Liver (tissue), 9 donors: Measurements from ENCODE around the gene RASAL1. TPM values are rescaled to one million over a fixed set of nuclear protein-coding genes. Genes with fewer than 3 reads are reported as not detected.

Source experiments
- DNase-seq: peaks from one replicate; pipeline ENCODE4 v3.0.0-alpha.2; 2017; ENCODE audit warnings: low spot score
- H3K27ac ChIP-seq, 2 donors: one replicate each; pipeline ENCODE4 v1.7.0; 2013; ENCODE audit warnings: inconsistent platforms in 2 of 2, low read length in 2 of 2, control low read depth in 1 of 2, low read depth in 1 of 2, mild to moderate bottlenecking in 1 of 2
- H3K27me3 ChIP-seq, 4 donors: one replicate each; pipeline versions ENCODE4 v1.6.1 to v1.7.0; 2013; ENCODE audit warnings: low read length in 3 of 4, inconsistent platforms in 1 of 4, mild to moderate bottlenecking in 1 of 4, moderate library complexity in 1 of 4; ENCODE audit not compliant: control insufficient read depth in 4 of 4, insufficient read depth in 4 of 4
- H3K36me3 ChIP-seq, 4 donors: one replicate each; pipeline versions ENCODE4 v1.6.1 to v1.7.0; 2013; ENCODE audit warnings: low read length in 3 of 4, mild to moderate bottlenecking in 3 of 4, low read depth in 1 of 4, moderate library complexity in 1 of 4; ENCODE audit not compliant: control insufficient read depth in 4 of 4, insufficient read depth in 3 of 4
- H3K4me1 ChIP-seq, 4 donors: one replicate each; pipeline versions ENCODE4 v1.6.1 to v1.7.0; 2013; ENCODE audit warnings: low read length in 3 of 4, mild to moderate bottlenecking in 3 of 4, moderate library complexity in 1 of 4; ENCODE audit not compliant: control insufficient read depth in 4 of 4, insufficient read depth in 4 of 4
- H3K4me3 ChIP-seq, 3 donors: one replicate each; pipeline versions ENCODE4 v1.6.1 to v1.7.0; 2013; ENCODE audit warnings: low read length in 3 of 3, control low read depth in 1 of 3, low read depth in 1 of 3, mild to moderate bottlenecking in 1 of 3
- H3K9ac ChIP-seq, 2 donors: one replicate each; pipeline ENCODE4 v1.7.0; 2013; ENCODE audit warnings: low read length in 2 of 2, mild to moderate bottlenecking in 2 of 2, moderate library complexity in 2 of 2, control low read depth in 1 of 2, low read depth in 1 of 2
- H3K9me3 ChIP-seq, 4 donors: one replicate each; pipeline versions ENCODE4 v1.6.1 to v1.7.0; 2013; ENCODE audit warnings: low read length in 3 of 4; ENCODE audit not compliant: control insufficient read depth in 4 of 4
- ATF3 ChIP-seq: IDR thresholded peaks from 2 replicates; pipeline ENCODE4 v1.6.1; 2016; ENCODE audit warnings: antibody characterized with exemption
- CTCF ChIP-seq: fragments of 150-350 bp; IDR thresholded peaks from 2 replicates; pipeline ENCODE4 v1.5.1; 2017; ENCODE audit warnings: improper control_type of control experiment, low read depth, low read length; ENCODE audit not compliant: missing input control
- EGR1 ChIP-seq, 2 donors: IDR thresholded peaks; 2 replicates each; pipeline ENCODE4 v1.6.1; 2016 to 2018; ENCODE audit warnings: antibody characterized with exemption in 2 of 2, low read depth in 2 of 2
- FOXA1 ChIP-seq: IDR thresholded peaks from 2 replicates; pipeline ENCODE4 v1.6.1; 2016; ENCODE audit warnings: antibody characterized with exemption
- FOXA2 ChIP-seq: IDR thresholded peaks from 2 replicates; pipeline ENCODE4 v1.6.1; 2016; ENCODE audit warnings: antibody characterized with exemption
- GABPA ChIP-seq, 2 donors: IDR thresholded peaks in 1 of 2; conservative IDR thresholded peaks in 1 of 2; 2 replicates each; pipeline ENCODE4 v1.6.1; 2016; ENCODE audit warnings: antibody characterized with exemption in 2 of 2, mild to moderate bottlenecking in 1 of 2, moderate library complexity in 1 of 2
- HNF4A ChIP-seq, 2 donors: conservative IDR thresholded peaks; 2 replicates each; pipeline ENCODE4 v1.6.1; 2016; ENCODE audit warnings: antibody characterized with exemption in 2 of 2, mild to moderate bottlenecking in 2 of 2
- HNF4G ChIP-seq: IDR thresholded peaks from 2 replicates; pipeline ENCODE4 v1.6.1; 2016; ENCODE audit warnings: antibody characterized with exemption
- JUND ChIP-seq, 2 donors: IDR thresholded peaks; 2 replicates each; pipeline ENCODE4 v1.6.1; 2016; ENCODE audit warnings: antibody characterized with exemption in 2 of 2
- MAX ChIP-seq: IDR thresholded peaks from 2 replicates; pipeline ENCODE4 v1.6.1; 2016; ENCODE audit warnings: antibody characterized with exemption
- NR2F2 ChIP-seq: IDR thresholded peaks from 2 replicates; pipeline ENCODE4 v1.6.1; 2016; ENCODE audit warnings: antibody characterized with exemption
- RAD21 ChIP-seq, 2 donors: IDR thresholded peaks; 2 replicates each; pipeline ENCODE4 v1.6.1; 2016; ENCODE audit warnings: antibody characterized with exemption in 2 of 2, mild to moderate bottlenecking in 2 of 2
- REST ChIP-seq: IDR thresholded peaks from 2 replicates; pipeline ENCODE4 v1.6.1; 2016; ENCODE audit warnings: antibody characterized with exemption, mild to moderate bottlenecking
- RXRA ChIP-seq, 2 donors: IDR thresholded peaks; 2 replicates each; pipeline ENCODE4 v1.6.1; 2017 to 2018; ENCODE audit warnings: antibody characterized with exemption in 2 of 2, mild to moderate bottlenecking in 1 of 2
- SP1 ChIP-seq: IDR thresholded peaks from 2 replicates; pipeline ENCODE4 v1.6.1; 2018; ENCODE audit warnings: antibody characterized with exemption, mild to moderate bottlenecking
- TAF1 ChIP-seq: conservative IDR thresholded peaks from 2 replicates; pipeline ENCODE4 v1.6.1; 2016; ENCODE audit warnings: antibody characterized with exemption, mild to moderate bottlenecking
- YY1 ChIP-seq: IDR thresholded peaks from 2 replicates; pipeline ENCODE4 v1.6.1; 2016; ENCODE audit warnings: antibody characterized with exemption, mild to moderate bottlenecking
- ZBTB33 ChIP-seq: IDR thresholded peaks from 2 replicates; pipeline ENCODE4 v1.6.1; 2016; ENCODE audit warnings: antibody characterized with exemption
- WGBS: extraction: QIAGEN DNeasy Blood & Tissue Kit; methylation state at CpG from one replicate; pipeline ENCODE4 v1.1.7; 2013; 5-methylcytosine and 5-hydroxymethylcytosine counted together
- polyA plus RNA-seq, 2 donors: library from polyadenylated mRNA; stranded (reverse) in 1 of 2; unstranded in 1 of 2; fragments of 200-250 nt in 1 of 2; fragments of >200 nt in 1 of 2; fragmentation: Nextera tagmentation in 1 of 2; extraction: Ambion mirVana in 1 of 2; gene quantifications; one replicate each; pipeline versions ENCODE4 v1.2.1 to v1.2.3, GENCODE V29; 2013 to 2015
- total RNA-seq, 2 donors: library from RNA; depleted of rRNA; stranded (reverse); fragments of >200 nt; gene quantifications; one replicate each; pipeline ENCODE4 v1.2.3, GENCODE V29; 2014
- donor health status: healthy.
- donor health status: healthy.
- donor health status: healthy.
- donor health status: healthy.
- donor health status: healthy.

The RASAL1 gene
- total and polyA plus RNA-seq, 4 donors, result 0.20 to 0.33 (median 0.26) TPM

- H3K4me1 ChIP-seq, result peaks cover 10 to 34% (median 21%) of the 10 kb centered on the region in 4 donors
- WGBS, result 78% methylated on average over 10 of the region's 10 CpGs
- TF ChIP-seq TAF1 (no peak), SP1 (no peak), RAD21 (IDR thresholded peaks at IDR 0.05) (no peak), HNF4A (conservative IDR thresholded peaks at IDR 0.05) (no peak), ZBTB33 (no peak), YY1 (no peak), MAX (no peak), GABPA (IDR thresholded peaks at IDR 0.05 in 1 of 2, conservative IDR thresholded peaks at IDR 0.05 in 1 of 2) (no peak), HNF4G (no peak), NR2F2 (no peak), RXRA (IDR thresholded peaks at IDR 0.05) (no peak), ATF3 (no peak)
- H3K4me3 ChIP-seq, result no peak overlapping the region
- no peaks in the 10 kb centered on the region for H3K27me3 ChIP-seq
- peak overlapping the region in 1 of 2 donors; percentile 38 for H3K27ac ChIP-seq
- DNase-seq, result no peak
- peak overlapping the region in 1 of 2 donors; percentile 6 for H3K9ac ChIP-seq
- H3K9me3 ChIP-seq, result no peaks in the 10 kb centered on the region
- H3K36me3 ChIP-seq, result no peaks in the 10 kb centered on the region
These were observed 74.4 kb downstream of the RASAL1 start for GRCh38 chr12:113061061-113061694.

GRCh38 chr12:113060336-113060960 is 75.1 kb downstream of the RASAL1 start:
- Histone ChIP-seq H3K9ac (no peak overlapping the region), H3K27ac (no peak overlapping the region), H3K36me3 (no peaks in the 10 kb centered on the region), H3K27me3 (no peaks in the 10 kb centered on the region), H3K4me1 (peaks cover 11 to 35% (median 22%) of the 10 kb centered on the region in 4 donors), H3K4me3 (no peak overlapping the region), H3K9me3 (no peaks in the 10 kb centered on the region)
- 90% methylated on average over 7 of the region's 7 CpGs for WGBS
- no peak for DNase-seq
- TF ChIP-seq NR2F2 (no peak), CTCF (no peak), ZBTB33 (no peak), REST (no peak), EGR1 (IDR thresholded peaks at IDR 0.05; ENCODE audit: low read depth in 2 of 2) (no peak), FOXA1 (no peak), HNF4A (conservative IDR thresholded peaks at IDR 0.05) (no peak), RAD21 (IDR thresholded peaks at IDR 0.05) (no peak), FOXA2 (no peak), JUND (IDR thresholded peaks at IDR 0.05) (no peak), RXRA (IDR thresholded peaks at IDR 0.05) (no peak), ATF3 (no peak), MAX (no peak), HNF4G (no peak), SP1 (no peak), GABPA (IDR thresholded peaks at IDR 0.05 in 1 of 2, conservative IDR thresholded peaks at IDR 0.05 in 1 of 2) (no peak), YY1 (no peak)
